H1 (cell line): ENCODE measurements around the gene YPEL4. TPM values are rescaled to one million over a fixed set of nuclear protein-coding genes. Genes with fewer than 3 reads are reported as not detected.

ENCODE experiments used
- BRCA1 ChIP-seq: IDR thresholded peaks from 2 replicates; pipeline ENCODE4 v1.6.1; 2012; ENCODE audit warnings: low read depth, low read length, improper control_type of control experiment
- CHD1 ChIP-seq: IDR thresholded peaks from 2 replicates; pipeline ENCODE4 v1.6.1; 2012; ENCODE audit warnings: low read depth, low read length, improper control_type of control experiment
- EP300 ChIP-seq, 2 experiments: IDR thresholded peaks; 1 replicate in 1 of 2; 2 replicates in 1 of 2; pipeline ENCODE4 v1.6.1; 2011 to 2012; ENCODE audit warnings: low read depth in 2 of 2, low read length in 2 of 2, mild to moderate bottlenecking in 2 of 2, borderline replicate concordance in 1 of 2, inconsistent platforms in 1 of 2, moderate library complexity in 1 of 2
- KDM5A ChIP-seq: fragments of 200-600 bp; IDR thresholded peaks from 2 replicates; pipeline ENCODE4 v1.7.1; 2012; ENCODE audit warnings: mild to moderate bottlenecking, low read length, inconsistent platforms, mixed read lengths
- RBBP5 ChIP-seq: IDR thresholded peaks from 2 replicates; pipeline ENCODE4 v1.7.1; 2012; ENCODE audit warnings: low read depth, mild to moderate bottlenecking, inconsistent platforms, low read length, moderate library complexity, borderline replicate concordance
- SP1 ChIP-seq: IDR thresholded peaks from 2 replicates; pipeline ENCODE4 v1.6.1; 2011; ENCODE audit warnings: low read depth, low read length
- SRF ChIP-seq: IDR thresholded peaks from 2 replicates; pipeline ENCODE4 v1.6.1; 2011; ENCODE audit warnings: mild to moderate bottlenecking, low read depth, low read length, moderate library complexity
- polyA plus RNA-seq, 7 experiments: library from polyadenylated mRNA; depleted of rRNA in 3 of 7; stranded (reverse) in 5 of 7; unstranded in 2 of 7; fragments of >200 nt in 5 of 7; fragments of 200-250 nt in 2 of 7; gene quantifications; 1 replicate in 5 of 7; 2 replicates in 1 of 7; 4 replicates in 1 of 7; pipeline versions ENCODE4 v1.2.1 to v1.2.3, GENCODE V29; 2011 to 2013; ENCODE audit warnings: missing spikeins in 2 of 7, mixed read lengths in 2 of 7
- total RNA-seq: library from RNA; stranded (reverse); fragmentation: NEBNext Ultra II Directional; extraction: Animal tissue kit (Norgen Biotek cat#: 25700); gene quantifications from 2 replicates; pipeline ENCODE4 v1.2.1, GENCODE V29; 2021
- TF ChIP-seq, protein P1 (sequence below): fragments of 300-600 bp; sonication (generic); IDR thresholded peaks from 2 replicates; pipeline ENCODE4 v1.7.1; 2012; ENCODE audit warnings: low read length, moderate library complexity, mild to moderate bottlenecking, inconsistent platforms; ENCODE audit not compliant: insufficient replicate concordance
- TF ChIP-seq, protein P2 (sequence below): IDR thresholded peaks from 2 replicates; pipeline ENCODE4 v1.6.1; 2012; ENCODE audit warnings: low read length, inconsistent platforms
- TF ChIP-seq, protein P3 (sequence below): IDR thresholded peaks from 2 replicates; pipeline ENCODE4 v1.6.1; 2012; ENCODE audit warnings: inconsistent platforms

YPEL4 gene
- total and polyA plus RNA-seq, 2 of the 8 experiments (the other 6 are each of a cell fraction or from before 2014, with no cell fraction given) = 0.13 to 0.38 TPM

DNA sequence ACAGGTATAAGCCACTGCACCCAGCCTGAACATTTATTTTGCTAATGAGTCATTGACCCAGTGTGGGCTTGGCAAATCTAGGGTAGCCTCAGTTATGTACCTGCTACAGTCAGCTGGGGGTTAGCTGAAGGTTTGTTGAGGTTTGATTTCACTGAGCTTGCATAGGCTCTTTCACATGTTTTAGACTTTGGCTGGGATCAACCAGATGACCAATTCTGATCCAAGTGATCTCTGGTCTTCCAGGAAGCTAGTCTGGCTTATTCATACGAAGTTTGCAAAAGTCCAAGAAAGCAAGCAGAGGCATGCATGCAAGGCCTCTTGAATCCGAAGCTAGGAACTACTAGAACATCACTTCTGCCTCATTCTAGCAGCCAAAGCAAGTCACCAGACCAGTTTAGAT, 31.3 kb downstream of the YPEL4 start (continued):
- TF ChIP-seq, protein P1, sequence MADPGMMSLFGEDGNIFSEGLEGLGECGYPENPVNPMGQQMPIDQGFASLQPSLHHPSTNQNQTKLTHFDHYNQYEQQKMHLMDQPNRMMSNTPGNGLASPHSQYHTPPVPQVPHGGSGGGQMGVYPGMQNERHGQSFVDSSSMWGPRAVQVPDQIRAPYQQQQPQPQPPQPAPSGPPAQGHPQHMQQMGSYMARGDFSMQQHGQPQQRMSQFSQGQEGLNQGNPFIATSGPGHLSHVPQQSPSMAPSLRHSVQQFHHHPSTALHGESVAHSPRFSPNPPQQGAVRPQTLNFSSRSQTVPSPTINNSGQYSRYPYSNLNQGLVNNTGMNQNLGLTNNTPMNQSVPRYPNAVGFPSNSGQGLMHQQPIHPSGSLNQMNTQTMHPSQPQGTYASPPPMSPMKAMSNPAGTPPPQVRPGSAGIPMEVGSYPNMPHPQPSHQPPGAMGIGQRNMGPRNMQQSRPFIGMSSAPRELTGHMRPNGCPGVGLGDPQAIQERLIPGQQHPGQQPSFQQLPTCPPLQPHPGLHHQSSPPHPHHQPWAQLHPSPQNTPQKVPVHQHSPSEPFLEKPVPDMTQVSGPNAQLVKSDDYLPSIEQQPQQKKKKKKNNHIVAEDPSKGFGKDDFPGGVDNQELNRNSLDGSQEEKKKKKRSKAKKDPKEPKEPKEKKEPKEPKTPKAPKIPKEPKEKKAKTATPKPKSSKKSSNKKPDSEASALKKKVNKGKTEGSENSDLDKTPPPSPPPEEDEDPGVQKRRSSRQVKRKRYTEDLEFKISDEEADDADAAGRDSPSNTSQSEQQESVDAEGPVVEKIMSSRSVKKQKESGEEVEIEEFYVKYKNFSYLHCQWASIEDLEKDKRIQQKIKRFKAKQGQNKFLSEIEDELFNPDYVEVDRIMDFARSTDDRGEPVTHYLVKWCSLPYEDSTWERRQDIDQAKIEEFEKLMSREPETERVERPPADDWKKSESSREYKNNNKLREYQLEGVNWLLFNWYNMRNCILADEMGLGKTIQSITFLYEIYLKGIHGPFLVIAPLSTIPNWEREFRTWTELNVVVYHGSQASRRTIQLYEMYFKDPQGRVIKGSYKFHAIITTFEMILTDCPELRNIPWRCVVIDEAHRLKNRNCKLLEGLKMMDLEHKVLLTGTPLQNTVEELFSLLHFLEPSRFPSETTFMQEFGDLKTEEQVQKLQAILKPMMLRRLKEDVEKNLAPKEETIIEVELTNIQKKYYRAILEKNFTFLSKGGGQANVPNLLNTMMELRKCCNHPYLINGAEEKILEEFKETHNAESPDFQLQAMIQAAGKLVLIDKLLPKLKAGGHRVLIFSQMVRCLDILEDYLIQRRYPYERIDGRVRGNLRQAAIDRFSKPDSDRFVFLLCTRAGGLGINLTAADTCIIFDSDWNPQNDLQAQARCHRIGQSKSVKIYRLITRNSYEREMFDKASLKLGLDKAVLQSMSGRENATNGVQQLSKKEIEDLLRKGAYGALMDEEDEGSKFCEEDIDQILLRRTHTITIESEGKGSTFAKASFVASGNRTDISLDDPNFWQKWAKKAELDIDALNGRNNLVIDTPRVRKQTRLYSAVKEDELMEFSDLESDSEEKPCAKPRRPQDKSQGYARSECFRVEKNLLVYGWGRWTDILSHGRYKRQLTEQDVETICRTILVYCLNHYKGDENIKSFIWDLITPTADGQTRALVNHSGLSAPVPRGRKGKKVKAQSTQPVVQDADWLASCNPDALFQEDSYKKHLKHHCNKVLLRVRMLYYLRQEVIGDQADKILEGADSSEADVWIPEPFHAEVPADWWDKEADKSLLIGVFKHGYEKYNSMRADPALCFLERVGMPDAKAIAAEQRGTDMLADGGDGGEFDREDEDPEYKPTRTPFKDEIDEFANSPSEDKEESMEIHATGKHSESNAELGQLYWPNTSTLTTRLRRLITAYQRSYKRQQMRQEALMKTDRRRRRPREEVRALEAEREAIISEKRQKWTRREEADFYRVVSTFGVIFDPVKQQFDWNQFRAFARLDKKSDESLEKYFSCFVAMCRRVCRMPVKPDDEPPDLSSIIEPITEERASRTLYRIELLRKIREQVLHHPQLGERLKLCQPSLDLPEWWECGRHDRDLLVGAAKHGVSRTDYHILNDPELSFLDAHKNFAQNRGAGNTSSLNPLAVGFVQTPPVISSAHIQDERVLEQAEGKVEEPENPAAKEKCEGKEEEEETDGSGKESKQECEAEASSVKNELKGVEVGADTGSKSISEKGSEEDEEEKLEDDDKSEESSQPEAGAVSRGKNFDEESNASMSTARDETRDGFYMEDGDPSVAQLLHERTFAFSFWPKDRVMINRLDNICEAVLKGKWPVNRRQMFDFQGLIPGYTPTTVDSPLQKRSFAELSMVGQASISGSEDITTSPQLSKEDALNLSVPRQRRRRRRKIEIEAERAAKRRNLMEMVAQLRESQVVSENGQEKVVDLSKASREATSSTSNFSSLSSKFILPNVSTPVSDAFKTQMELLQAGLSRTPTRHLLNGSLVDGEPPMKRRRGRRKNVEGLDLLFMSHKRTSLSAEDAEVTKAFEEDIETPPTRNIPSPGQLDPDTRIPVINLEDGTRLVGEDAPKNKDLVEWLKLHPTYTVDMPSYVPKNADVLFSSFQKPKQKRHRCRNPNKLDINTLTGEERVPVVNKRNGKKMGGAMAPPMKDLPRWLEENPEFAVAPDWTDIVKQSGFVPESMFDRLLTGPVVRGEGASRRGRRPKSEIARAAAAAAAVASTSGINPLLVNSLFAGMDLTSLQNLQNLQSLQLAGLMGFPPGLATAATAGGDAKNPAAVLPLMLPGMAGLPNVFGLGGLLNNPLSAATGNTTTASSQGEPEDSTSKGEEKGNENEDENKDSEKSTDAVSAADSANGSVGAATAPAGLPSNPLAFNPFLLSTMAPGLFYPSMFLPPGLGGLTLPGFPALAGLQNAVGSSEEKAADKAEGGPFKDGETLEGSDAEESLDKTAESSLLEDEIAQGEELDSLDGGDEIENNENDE = no peak
- TF ChIP-seq, protein P2, sequence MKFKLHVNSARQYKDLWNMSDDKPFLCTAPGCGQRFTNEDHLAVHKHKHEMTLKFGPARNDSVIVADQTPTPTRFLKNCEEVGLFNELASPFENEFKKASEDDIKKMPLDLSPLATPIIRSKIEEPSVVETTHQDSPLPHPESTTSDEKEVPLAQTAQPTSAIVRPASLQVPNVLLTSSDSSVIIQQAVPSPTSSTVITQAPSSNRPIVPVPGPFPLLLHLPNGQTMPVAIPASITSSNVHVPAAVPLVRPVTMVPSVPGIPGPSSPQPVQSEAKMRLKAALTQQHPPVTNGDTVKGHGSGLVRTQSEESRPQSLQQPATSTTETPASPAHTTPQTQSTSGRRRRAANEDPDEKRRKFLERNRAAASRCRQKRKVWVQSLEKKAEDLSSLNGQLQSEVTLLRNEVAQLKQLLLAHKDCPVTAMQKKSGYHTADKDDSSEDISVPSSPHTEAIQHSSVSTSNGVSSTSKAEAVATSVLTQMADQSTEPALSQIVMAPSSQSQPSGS = no peak
- TF ChIP-seq RBBP5 (no peak), SRF (no peak), SP1 (no peak), KDM5A (no peak), CHD1 (no peak), EP300 (IDR thresholded peaks at IDR 0.05; ENCODE audit: borderline replicate concordance in 1 of 2, low read depth in 2 of 2, low read length in 2 of 2) (no peak), BRCA1 (no peak)
- TF ChIP-seq, protein P3, sequence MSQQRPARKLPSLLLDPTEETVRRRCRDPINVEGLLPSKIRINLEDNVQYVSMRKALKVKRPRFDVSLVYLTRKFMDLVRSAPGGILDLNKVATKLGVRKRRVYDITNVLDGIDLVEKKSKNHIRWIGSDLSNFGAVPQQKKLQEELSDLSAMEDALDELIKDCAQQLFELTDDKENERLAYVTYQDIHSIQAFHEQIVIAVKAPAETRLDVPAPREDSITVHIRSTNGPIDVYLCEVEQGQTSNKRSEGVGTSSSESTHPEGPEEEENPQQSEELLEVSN = no peak
